ELF-1 (cell line): Measurements from ENCODE around the gene RHBDL1.

Source experiments
- DNase-seq: peaks from one replicate; pipeline ENCODE4 v3.0.0-alpha.2; 2016; ENCODE audit warnings: low read depth, low spot score

Gene RHBDL1

DNA sequence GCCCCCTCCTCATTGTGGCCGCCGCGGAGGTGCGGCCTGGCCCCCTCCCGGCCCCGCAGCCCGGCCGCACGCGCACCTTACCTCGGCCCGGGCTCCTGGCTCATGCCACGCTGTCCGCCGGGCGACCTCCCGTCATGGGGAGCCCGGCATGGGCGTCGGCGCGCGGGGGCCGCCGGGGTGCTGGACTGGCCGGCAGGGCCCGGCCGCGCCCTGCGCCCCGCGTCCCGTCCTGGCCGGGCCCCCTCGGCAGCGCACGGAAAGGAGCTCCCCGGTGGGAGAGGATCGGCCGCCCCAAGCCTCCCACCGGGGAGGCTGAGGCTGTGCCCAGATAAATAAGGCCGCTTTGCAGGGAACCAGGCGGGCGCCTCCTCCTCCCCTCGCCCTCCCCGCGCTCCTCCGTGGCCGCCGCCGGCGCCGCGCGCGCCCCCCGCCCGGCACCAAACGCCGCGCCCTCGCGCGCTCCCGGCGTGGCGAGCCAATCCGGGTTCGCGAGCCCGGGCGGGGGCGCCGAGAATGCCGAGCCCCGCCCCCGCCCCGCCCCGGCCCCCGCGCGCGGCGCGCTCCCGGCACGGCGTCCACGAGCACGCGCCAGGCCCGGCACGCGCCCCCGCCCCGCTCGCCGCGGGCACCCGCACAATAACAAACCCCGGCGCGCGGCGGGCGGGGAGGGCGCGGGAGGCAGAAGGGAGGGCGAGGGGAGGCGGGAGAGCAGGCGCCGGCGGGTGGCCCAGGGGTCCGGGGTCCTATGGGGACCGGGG lies 30.1 kb downstream of the RHBDL1 start, which contains the start of gene FBXL16:
Gene FBXL16 (minus strand): TSS at position 371 of the 758 bp plus-strand sequence. CDS start 8,396 bp downstream, outside the sequence.
- no peak for DNase-seq

DNA sequence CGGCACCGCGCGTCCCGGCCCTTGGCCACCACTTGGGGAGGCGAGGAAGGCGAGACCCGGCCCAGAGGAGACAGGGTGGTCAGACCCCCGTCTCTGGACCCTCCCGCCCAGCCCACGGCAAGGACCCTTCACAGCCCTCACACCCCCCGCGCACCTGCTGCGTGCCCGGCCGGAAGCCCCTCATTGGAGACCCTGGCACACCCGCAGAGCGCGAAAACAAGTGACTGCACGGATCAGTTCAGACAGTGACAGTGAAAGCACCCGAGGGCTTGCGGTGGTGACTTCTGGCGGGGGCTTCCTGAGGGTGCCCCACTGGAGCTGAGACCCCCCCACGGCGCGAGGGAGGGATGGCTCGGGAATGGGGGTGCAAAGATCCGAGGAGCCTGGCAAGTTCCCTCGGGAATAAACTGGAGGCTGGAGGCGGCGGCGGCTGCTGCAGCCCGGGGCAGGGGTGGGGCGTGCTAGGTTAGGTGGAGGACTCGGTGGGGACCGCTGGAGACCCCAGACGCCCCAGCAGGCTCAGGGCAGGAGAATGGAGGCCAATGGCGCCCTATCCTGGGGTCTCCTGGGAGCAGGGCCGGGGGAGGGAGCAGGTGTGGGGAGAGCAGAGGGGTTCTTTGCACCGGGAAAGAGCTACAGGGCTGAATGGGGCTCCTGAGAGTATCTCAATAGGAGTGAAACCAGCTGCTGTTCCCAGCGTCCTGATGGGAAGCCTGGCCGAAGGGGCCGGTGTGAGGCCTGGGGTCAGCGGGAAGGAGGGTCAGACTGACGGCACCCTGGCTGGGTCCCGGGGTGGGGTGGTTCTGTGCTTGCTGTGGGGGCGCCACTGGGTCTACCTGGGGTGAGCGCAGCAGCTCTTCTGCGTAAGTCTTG lies 31.0 kb downstream of the RHBDL1 start:
- DNase-seq = no peak

DNA sequence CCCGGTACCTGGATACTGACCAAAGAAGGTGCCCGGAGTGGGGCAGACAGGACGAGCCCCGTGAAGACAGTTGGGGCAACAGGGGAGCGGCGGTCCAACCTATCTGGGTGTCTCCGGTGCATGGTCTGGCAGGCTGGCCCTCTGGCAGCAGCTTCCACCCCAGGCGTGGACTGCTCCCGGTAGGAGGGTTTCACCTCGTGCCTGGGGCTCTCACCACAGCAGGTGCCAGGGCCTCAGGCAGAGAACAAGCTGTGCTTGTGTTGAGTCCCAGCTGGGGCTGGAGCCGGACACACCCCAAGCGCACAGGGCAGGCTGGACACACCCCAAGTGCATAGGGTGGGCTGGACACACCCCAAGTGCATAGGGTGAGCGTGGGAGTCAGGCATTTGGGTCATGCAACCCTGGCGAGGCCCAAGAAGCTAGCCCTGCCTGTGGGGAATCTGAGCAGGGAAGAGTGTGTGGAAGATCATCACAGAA lies 31.6 kb downstream of the RHBDL1 start:
- DNase-seq = no peak

DNA sequence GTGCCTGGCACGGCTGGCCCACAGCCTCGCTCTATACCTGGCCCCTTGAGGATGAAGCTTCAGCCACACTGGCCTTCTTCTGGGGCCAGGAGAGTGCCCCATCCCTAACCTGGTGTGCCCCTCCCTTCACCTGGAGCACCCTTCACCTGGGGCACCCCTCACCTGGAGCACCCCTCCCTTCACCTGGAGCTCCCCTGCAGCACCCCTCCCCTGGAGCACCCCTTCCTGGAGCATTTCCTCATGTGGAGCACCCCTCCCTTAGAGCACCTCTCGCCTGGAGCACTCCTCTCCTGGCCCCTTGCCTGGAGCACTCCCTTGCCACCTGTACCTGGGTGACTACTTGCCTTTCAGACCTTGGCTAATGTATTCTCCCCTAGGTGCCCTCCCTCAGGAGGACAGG lies 32.5 kb downstream of the RHBDL1 start:
- no peak for DNase-seq

DNA sequence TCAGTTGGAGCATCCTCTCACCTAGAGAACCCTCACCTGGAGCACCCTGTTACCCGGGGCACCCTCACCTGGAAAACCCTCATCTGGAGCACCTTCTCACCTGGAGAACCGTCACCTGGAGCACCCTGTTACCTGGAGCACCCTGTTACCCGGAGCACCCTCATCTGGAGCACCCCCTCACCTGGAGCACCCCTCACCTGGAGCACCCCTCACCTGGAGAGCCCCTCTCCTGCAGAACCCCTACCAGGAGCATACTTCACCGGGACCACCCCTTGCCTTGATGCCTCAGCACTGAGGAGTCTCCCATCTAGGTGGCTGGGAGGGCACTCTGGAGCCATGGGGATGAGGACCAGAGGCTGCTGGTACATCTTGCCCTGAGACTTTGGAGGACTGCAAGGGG lies 33.5 kb downstream of the RHBDL1 start:
- DNase-seq = no peak

DNA sequence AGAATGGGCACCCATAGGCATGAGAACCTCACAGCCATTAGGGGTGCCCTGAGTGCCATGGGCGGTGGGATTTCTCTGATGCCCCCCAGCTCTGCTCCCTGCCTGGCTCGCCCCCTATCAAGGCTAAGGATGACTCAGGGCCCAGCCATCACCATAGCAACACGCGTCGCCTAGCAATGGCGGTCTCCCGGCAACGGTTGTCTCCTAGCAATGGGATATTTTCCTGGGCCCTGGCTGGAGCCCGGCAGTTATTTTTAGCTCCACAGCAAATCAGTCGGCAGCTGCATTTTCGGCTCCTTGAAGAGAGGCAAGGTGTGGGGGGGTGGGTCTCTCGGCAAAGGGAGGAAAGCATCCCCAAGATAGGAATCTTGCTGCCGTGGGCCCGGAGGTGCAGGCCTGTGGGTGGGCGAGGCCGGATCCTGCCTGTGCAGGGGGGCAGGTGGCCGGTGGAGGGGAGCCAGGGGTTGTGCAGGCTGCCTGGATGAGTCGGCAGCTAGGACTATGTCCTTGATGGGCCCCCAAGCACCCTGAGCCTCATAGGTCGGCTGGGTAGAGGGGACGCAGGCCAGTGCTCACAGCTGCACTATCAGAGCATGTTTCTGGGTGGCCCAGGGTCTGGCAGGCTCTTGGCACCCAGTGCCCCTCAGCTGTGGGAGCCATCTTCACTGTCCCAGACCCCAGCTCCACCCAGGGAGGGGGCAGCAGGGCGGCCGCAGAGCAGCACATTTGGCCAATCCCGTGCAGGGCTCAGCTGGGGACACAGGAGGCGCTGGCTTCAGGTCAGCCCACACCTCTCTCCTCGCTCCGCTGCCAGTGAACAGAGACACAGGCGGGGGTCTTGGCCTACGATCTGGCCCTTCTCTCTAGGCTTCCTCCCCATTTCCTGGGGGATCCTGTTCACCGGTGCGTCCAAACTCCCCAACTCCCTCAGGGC lies 34.4 kb downstream of the RHBDL1 start:
- DNase-seq = peak; percentile 89

DNA sequence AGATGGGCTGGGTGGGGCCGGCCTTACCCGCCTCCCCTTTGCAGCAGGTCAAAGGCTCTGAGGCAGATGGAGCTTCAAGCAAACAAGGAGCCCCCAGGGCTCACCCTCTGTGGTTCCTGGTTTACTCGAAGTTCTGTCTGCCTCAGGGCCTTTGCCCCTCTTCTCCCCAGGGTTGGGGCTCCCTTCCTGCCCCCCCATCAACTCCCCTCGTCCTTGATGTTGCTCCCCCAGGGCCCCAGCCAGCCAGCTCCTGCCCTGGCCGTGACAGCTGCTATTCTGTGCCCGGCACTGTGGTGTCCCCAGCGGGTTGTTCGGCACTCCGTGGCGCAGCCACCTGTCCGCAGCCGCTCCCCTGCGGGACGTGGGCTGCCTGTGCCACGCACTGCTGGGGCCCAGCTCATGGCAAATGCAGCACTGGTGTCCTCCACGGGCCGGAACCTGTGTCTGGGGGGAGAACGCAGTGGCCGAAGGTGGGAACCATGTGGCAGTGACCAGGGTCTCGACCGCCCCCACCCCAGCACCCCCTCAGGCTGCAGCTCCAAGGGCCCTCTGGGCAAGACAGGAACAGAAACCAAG lies 35.1 kb downstream of the RHBDL1 start:
- no peak for DNase-seq

DNA sequence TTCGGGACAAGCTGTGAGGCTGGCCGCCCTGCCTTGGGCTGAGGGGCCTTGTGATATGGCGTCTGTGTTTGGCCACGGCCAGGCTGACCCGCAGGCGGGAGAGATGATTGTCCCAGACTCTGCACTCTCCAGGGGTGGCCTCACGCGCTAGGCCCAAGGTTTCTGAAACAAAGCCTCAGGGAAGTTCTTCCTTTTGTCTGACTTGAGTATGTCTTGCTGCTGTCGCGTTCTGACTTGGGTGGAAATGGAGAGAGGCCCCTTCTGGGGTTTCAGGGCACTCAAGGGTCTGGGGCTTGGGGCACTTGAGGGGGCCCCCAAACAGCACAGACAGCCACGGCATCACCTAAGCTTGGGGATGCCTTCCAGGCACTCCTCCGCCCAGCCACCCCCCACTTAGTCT lies 35.6 kb downstream of the RHBDL1 start:
- no peak for DNase-seq

DNA sequence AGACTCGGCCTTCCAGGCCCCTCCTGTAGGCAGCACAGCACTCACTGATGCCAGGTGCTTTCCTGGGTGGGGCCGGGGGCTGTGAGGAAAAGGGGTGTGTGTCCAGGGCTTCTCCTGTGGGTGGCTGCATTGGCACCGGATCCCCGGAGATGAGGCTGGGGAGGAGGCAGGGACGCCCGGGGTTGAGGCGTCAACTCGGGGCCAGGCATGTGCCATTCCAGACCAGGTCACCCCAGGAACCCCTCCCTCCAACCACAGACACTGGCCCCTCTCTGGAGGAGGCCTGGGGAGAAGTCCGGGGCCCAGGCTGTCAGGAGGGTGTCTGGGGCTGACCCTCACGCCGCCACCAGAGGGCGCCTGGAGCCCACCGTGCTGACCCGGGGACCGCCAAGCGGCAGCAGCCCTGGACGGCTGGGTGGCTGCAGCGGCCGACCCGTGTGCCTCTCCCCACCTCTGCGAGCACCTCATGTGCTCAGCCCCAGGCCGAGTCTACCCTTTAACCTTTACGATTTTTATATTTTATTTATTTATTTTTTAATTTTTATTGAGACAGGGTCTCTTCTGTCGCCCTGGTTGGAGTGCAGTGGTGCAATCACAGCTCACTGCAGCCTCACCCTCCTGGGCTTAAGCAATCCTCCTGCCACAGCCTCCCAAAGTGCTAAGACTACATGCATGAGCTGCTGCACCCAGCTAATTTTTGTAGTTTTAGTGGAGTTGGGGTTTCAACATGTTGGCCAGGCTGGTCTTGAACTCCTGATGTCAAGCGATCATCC lies 36.3 kb downstream of the RHBDL1 start:
- DNase-seq = peak; percentile 91

DNA sequence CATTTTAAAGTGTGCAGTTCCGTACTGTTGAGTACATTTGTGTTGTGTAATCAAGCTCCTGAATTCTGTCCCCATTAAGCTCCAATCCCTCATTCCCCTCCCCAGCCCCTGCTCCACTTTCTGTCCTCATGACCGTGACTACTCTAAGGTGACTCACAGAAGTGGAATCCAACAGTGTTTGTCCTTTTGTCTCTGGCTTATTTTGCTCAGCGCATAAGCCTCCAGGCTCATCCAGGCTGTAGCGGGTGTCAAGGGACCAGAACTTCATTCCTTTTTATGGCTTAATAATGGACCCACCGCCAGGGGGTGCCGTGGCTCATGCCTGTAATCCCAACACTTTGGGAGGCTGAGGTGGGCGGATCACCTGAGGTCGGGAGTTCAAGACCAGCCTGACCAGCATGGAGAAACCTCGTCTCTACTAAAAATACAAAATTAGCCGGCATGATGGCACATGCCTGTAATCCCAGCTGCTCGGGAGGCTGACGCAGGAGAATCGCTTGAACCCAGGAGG lies 37.3 kb downstream of the RHBDL1 start:
- peak; percentile 98 for DNase-seq

DNA sequence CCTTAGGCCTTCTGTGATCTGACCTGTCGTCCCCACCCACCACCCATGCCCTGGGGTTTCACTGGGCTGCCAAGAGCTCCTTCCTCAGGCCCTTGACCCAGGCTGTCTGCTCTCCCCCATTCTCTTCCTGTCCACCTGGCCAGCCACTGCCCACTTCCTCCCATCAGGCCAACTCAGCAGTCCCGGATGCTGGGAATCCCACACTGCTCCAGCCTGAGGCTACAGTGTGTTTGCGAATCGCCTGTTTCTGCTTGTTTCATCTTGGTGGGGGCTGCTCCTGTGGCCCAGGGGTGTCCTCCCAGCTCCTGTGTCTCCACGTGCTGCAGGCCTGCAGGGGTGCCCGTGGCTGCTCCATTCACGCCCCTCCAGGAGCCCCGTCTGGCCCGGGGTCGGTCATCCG lies 38.6 kb downstream of the RHBDL1 start:
- DNase-seq = peak; percentile 47

DNA sequence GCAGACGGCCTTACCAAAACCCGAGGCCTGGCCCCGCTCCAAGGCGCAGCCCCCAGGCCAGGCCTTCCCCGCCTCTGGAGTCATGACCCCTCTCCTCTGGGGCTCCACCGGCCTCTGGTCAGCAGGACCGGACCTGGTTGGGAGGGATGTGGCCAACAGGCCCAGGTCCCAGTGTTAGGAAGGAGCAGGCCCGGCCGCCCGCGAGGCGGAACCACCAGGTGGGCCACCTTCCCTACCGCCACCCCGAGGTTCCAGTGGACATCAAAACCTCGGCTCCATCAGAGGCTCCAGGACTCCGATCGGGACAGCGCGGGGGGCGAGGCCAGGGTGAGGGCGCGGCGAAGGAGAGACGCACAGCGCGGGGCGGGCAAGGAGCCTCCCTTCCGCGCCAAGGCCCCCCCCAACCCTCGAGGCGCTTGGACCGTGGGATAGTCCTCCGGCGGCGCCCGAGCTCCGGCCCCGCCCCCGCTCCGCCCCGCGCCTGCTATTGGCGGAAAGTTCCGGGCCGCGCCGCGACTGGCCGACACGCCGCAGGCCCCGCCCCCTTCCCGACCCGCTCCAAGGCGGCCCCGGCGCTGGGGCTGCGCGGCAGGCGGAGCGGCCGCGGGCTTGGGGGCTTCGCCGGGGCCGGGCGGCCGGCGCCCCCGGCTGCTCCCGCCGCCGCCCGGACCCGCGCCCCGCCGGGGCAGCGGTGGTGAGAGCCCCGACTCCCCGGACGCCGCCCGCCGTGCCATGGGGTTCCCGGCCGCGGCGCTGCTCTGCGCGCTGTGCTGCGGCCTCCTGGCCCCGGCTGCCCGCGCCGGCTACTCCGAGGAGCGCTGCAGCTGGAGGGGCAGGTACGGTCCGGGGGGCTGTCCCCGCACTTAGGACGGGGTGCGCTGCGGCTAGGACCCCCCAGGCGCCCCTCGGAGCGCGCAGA lies 39.3 kb downstream of the RHBDL1 start, which contains the start of gene METRN:
Gene METRN (plus strand): TSS at position 561 of the 919 bp plus-strand sequence. CDS start 172 bp downstream, at position 733.
- peak; percentile 79 for DNase-seq

DNA sequence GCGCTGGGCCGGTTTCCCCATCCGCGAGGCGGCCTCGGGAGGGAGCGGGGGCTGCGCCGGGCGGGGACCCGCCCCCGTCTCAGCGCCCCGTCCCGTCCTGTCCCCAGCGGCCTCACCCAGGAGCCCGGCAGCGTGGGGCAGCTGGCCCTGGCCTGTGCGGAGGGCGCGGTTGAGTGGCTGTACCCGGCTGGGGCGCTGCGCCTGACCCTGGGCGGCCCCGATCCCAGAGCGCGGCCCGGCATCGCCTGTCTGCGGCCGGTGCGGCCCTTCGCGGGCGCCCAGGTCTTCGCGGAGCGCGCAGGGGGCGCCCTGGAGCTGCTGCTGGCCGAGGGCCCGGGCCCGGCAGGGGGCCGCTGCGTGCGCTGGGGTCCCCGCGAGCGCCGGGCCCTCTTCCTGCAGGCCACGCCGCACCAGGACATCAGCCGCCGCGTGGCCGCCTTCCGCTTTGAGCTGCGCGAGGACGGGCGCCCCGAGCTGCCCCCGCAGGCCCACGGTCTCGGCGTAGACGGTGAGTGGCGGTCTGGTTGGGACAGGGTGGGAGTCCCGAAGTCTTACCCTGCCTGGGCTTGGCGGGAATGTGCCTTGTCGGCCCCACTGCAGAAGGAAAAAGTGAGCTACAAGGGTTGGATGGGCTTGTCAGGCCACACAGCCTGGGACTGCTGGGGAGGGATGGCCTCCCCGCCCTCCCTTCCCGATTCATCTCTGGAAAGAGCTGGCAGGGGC lies 40.2 kb downstream of the RHBDL1 start:
- DNase-seq = no peak

DNA sequence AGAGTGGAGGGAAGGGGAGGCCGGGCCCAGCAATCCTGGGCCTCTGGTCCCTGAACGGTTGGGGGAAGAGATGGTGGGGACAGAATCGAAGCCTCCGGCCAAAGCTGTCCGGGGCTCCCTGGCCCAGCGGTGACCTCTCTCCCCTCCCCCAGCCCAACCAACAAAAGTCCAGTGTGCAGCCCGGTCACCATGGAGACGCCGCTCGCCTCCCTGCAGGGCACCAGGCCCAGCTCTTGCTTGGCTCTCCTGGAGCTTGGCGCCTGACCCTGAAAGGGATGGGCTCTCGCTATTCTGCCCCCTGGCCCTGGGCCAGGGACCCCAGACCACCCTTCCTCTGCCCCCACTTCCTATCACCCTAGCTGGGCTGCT lies 40.7 kb downstream of the RHBDL1 start:
- DNase-seq = peak; percentile 94

DNA sequence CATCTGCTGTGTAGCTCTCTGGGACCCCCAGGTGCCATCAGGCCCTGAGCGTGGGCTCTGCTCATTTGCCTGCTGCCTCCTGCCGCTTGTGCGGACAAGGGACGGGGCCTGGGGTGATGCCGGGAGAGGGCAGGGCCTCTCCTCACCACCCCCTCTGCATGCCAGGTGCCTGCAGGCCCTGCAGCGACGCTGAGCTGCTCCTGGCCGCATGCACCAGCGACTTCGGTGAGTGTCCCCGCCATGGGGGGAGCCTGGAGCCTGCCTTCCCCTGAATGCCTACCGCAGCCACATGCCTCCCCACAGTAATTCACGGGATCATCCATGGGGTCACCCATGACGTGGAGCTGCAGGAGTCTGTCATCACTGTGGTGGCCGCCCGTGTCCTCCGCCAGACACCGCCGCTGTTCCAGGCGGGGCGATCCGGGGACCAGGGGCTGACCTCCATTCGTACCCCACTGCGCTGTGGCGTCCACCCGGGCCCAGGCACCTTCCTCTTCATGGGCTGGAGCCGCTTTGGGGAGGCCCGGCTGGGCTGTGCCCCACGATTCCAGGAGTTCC lies 41.4 kb downstream of the RHBDL1 start:
- no peak for DNase-seq

DNA sequence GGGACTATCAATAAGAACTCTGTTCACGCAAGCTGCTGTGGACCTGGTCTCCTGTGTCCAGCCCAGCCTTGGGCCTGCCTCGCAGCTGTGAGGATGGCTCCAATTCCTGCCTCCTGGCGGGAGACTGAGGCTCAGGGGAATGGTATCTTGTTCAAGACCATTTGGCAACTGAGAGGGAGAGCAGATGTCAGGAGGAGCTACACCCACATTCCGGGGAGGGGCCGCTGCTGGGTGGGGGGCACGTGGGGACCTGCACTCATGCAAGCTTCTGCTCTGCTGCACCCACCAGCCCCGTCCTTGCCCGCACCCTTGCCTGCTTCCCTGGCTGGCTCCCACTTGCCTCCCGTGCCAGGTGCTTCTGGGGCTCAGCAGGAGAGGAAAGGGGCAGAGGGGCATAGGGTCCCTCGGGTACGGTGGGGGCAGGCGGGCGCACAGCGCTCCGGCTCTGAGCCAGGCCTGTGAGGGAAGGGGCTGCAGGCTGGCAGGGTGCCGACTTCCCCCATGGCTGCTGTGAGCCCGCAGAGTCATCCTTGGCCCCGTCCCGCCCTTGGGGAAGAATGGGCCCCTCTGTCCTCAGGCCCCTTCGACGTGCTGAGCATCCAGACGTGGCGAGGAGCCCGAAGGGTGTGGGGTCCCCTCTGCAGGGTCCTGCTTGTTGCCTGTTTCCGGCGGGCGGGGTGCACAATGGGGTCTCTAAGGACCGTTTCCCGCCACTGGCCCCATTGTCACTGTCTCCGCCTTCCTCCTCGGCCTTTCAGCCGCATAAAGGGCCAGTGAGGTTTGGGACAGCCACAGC lies 42.2 kb downstream of the RHBDL1 start:
- DNase-seq = no peak

DNA sequence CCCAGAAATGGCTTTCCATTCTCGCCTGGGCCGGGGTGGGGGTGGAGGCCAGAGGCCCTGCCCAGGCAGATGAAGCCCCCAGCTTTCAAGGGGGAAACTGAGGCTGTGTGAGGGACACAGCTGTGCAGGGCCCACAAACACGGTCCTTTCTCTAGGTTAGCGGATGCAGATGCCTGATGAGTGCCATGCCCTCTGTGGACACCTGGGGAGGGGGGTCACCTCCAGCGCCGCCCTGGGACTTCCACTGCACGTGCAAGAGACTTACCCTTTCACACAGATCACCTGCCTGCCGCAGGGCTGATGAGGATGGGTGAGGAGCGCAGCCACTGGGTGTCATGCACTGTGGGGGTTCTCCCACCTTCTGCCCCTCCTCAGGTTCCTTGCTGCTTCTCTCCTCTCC lies 42.9 kb downstream of the RHBDL1 start:
- DNase-seq = no peak
